Measurements from ENCODE around the gene PLEKHA1. TPM values are rescaled to one million over a fixed set of nuclear protein-coding genes. Genes with fewer than 3 reads are reported as not detected.

The PLEKHA1 gene
- total RNA-seq, 1 experiment from 2014 or later: 18.9 TPM

DNA sequence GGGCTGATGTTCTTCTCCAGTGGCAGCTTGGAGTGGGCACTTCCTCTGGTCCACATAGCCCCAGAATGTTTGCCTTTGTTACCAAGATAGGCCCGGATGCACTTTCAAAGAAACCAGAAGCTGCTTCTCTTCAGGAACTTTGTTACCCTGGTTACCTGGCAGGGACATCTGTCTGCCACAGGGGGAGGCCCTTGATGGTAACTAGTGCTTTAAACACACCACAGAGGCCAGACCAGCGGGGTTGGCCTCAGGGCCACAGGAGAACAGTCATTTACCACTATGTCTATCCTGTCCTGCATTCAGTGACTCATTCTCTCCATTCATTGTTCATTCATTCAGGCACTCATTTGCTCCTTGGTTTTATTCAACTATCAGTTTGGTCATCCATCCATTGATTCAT is 11.9 kb upstream of the PLEKHA1 start:
- CTCF ChIA-PET: no interaction called here
- Histone ChIP-seq H3K9me3 (ENCODE audit: low read depth, low read length, poor library complexity, severe bottlenecking) (no peaks in the 10 kb centered on the region), H3K27ac (ENCODE audit: low read depth, low read length, poor library complexity, severe bottlenecking) (no peak overlapping the region), H3K4me1 (ENCODE audit: insufficient read depth, low read length, poor library complexity, severe bottlenecking) (no peaks in the 10 kb centered on the region), H3K4me3 (ENCODE audit: low read depth, low read length, poor library complexity, severe bottlenecking) (no peak overlapping the region), H3K27me3 (replicated peaks; ENCODE audit: insufficient read depth, low read depth, low read length, poor library complexity) (peaks cover 7% of the 10 kb centered on the region), H3K36me3 (ENCODE audit: insufficient read depth, low read length, poor library complexity, severe bottlenecking) (no peaks in the 10 kb centered on the region)
- intact Hi-C loops (cut with micrococcal nuclease; ENCODE audit: unreplicated experiment): no loop called here
- DNase-seq (ENCODE audit: low spot score): no peak
- TF ChIP-seq, protein P1, sequence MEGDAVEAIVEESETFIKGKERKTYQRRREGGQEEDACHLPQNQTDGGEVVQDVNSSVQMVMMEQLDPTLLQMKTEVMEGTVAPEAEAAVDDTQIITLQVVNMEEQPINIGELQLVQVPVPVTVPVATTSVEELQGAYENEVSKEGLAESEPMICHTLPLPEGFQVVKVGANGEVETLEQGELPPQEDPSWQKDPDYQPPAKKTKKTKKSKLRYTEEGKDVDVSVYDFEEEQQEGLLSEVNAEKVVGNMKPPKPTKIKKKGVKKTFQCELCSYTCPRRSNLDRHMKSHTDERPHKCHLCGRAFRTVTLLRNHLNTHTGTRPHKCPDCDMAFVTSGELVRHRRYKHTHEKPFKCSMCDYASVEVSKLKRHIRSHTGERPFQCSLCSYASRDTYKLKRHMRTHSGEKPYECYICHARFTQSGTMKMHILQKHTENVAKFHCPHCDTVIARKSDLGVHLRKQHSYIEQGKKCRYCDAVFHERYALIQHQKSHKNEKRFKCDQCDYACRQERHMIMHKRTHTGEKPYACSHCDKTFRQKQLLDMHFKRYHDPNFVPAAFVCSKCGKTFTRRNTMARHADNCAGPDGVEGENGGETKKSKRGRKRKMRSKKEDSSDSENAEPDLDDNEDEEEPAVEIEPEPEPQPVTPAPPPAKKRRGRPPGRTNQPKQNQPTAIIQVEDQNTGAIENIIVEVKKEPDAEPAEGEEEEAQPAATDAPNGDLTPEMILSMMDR (conservative IDR thresholded peaks at IDR 0.05; ENCODE audit: low read depth, low read length): no peak
- no peak for TF ChIP-seq EZH2 (IDR thresholded peaks at IDR 0.05; ENCODE audit: borderline replicate concordance, low read depth, low read length, poor library complexity, severe bottlenecking)
- POLR2A ChIA-PET (ENCODE audit: low non-redundant PET): no interaction called here
- no TSS peak for BruUV-seq (replicated peaks)

DNA sequence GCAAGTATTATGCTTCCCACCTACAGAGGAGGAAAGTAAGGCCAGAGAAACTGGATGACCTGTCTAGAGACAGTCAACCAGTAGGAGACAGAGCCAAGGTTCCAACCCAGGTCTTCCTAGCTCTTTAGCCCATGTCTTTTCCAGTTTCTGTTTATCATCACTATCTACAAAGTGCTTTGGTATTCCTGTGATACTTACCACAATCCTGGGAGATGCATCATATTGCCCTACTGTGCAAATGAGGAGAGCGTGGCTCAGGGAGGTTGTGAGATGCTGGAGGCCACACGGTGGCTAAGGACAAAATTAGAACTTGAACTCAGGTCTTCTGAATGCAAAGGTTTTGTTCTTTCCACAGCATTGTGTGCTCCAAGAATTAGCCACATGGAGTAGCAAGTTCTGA is 11.2 kb upstream of the PLEKHA1 start:
- H3K27ac ChIP-seq (ENCODE audit: low read depth, low read length, poor library complexity, severe bottlenecking): no peak overlapping the region
- no peaks in the 10 kb centered on the region for H3K9me3 ChIP-seq (ENCODE audit: low read depth, low read length, poor library complexity, severe bottlenecking)
- DNase-seq (ENCODE audit: low spot score): no peak
- peaks cover 10% of the 10 kb centered on the region for H3K27me3 ChIP-seq (replicated peaks; ENCODE audit: insufficient read depth, low read depth, low read length, poor library complexity)
- no TSS peak for BruUV-seq (replicated peaks)
- no peaks in the 10 kb centered on the region for H3K4me1 ChIP-seq (ENCODE audit: insufficient read depth, low read length, poor library complexity, severe bottlenecking)
- no peaks in the 10 kb centered on the region for H3K36me3 ChIP-seq (ENCODE audit: insufficient read depth, low read length, poor library complexity, severe bottlenecking)
- intact Hi-C loops (cut with micrococcal nuclease; ENCODE audit: unreplicated experiment): no loop called here
- ChIA-PET CTCF (no interaction called here), POLR2A (ENCODE audit: low non-redundant PET) (no interaction called here)
- H3K4me3 ChIP-seq (ENCODE audit: low read depth, low read length, poor library complexity, severe bottlenecking): no peak overlapping the region
- TF ChIP-seq, protein P1 (conservative IDR thresholded peaks at IDR 0.05; ENCODE audit: low read depth, low read length): no peak
- no peak for TF ChIP-seq EZH2 (IDR thresholded peaks at IDR 0.05; ENCODE audit: borderline replicate concordance, low read depth, low read length, poor library complexity, severe bottlenecking)

DNA sequence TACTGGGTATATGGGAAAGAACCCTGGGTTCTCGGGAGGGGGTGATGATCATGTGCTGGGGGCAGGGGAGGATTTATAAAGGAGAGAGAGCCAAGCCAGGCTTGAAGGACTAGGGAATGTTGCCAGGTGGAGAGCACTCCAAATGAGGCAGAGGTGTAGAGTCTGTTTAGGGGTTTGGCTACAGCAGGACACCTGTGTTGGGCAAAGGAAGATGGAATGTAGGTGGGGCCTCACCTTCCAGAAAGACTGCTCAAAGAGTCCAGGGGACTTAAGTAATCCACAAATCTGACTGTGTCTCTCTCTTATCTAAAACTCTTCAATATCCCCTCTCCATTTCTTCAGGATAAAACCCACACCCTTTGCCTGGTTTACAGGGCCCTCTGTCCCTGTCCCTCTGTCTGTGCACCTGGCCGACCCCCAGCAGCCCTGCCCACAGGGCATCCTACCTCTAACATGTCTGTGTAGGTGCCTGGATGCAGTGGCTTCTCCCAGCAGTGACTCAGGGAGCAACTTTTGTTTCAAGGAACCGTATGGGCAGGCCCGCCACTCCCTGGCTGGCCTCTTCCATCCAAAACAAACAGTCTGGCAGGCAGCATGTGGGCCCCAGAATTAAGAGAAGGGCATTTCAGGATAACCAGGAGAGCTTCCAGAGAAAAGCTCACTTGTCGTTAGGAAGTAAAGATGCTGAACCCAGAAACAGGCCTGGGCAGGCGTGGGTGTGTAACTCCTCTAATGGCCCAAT is 10.6 kb upstream of the PLEKHA1 start:
- no peaks in the 10 kb centered on the region for H3K9me3 ChIP-seq (ENCODE audit: low read depth, low read length, poor library complexity, severe bottlenecking)
- H3K4me1 ChIP-seq (ENCODE audit: insufficient read depth, low read length, poor library complexity, severe bottlenecking): no peaks in the 10 kb centered on the region
- intact Hi-C loops (cut with micrococcal nuclease; ENCODE audit: unreplicated experiment): no loop called here
- TF ChIP-seq, protein P1 (conservative IDR thresholded peaks at IDR 0.05; ENCODE audit: low read depth, low read length): no peak
- no peak for TF ChIP-seq EZH2 (IDR thresholded peaks at IDR 0.05; ENCODE audit: borderline replicate concordance, low read depth, low read length, poor library complexity, severe bottlenecking)
- no peak overlapping the region for H3K27ac ChIP-seq (ENCODE audit: low read depth, low read length, poor library complexity, severe bottlenecking)
- ChIA-PET CTCF (no interaction called here), POLR2A (ENCODE audit: low non-redundant PET) (no interaction called here)
- no TSS peak for BruUV-seq (replicated peaks)
- no peak overlapping the region for H3K4me3 ChIP-seq (ENCODE audit: low read depth, low read length, poor library complexity, severe bottlenecking)
- H3K36me3 ChIP-seq (ENCODE audit: insufficient read depth, low read length, poor library complexity, severe bottlenecking): no peaks in the 10 kb centered on the region
- H3K27me3 ChIP-seq (replicated peaks; ENCODE audit: insufficient read depth, low read depth, low read length, poor library complexity): peaks cover 10% of the 10 kb centered on the region
- DNase-seq (ENCODE audit: low spot score): no peak

Measured in A673 (cell line).